GM19452 (cell line): Measurements from ENCODE around the gene TMEM131.
"Not testable (repeated sequence)": the region's sequence is repeated elsewhere in the genome, so short reads cannot be mapped to it uniquely, and the experiment has no call there.

Experiments
- ATAC-seq: cut with Tn5 transposase; IDR thresholded peaks from one replicate; pipeline ENCODE4 v1.9.1; 2021; ENCODE audit not compliant: unreplicated experiment

Gene TMEM131

GRCh38 chr2:97713296-97714083 is 282.3 kb downstream of the TMEM131 start, which contains the start of gene ZAP70:
Gene ZAP70, plus strand, starts transcription at chr2:97713576. Its CDS starts 10,461 bp downstream, at chr2:97724037.
- no peak for ATAC-seq

- no peak for ATAC-seq
These were observed 283.0 kb downstream of the TMEM131 start for GRCh38 chr2:97712693-97713295.

- ATAC-seq, result not testable (repeated sequence)
These were observed 283.6 kb downstream of the TMEM131 start for GRCh38 chr2:97712175-97712574.

- no peak for ATAC-seq
These were observed 284.4 kb downstream of the TMEM131 start for GRCh38 chr2:97711394-97711711.

GRCh38 chr2:97708608-97709007 is 287.1 kb downstream of the TMEM131 start:
- ATAC-seq, result no peak

GRCh38 chr2:97708048-97708380 is 287.7 kb downstream of the TMEM131 start:
- ATAC-seq, result no peak

- no peak for ATAC-seq
These were observed 288.2 kb downstream of the TMEM131 start for GRCh38 chr2:97707362-97708047.

- ATAC-seq, result no peak
These were observed 288.9 kb downstream of the TMEM131 start for GRCh38 chr2:97706708-97707345.
